IMR-90 (cell line): Measurements from ENCODE around the gene THOP1. TPM values are rescaled to one million over a fixed set of nuclear protein-coding genes. Genes with fewer than 3 reads are reported as not detected.

Experiments used
- ATAC-seq: fragments of 200-7000 bp; cut with Tn5 transposase; 2 replicates; pipeline ENCODE4 v1.9.1; 2020; ENCODE audit warnings: low read depth, mild to moderate bottlenecking, moderate library complexity
- BruUV-seq: library from RNA; stranded (reverse); fragments of 400-500 nt; replicated peaks from 2 replicates; lab custom pipeline; 2021; lab: Mats Ljungman, UMichigan
- CTCF ChIA-PET: fragments of 300-600 bp; formaldehyde crosslinking; extraction: SDS; loops from one replicate; lab custom pipeline; 2021; ENCODE audit warnings: antibody characterized with exemption; lab: Yijun Ruan, JAX
- POLR2A ChIA-PET: fragments of 300-600 bp; sonication (Branson Sonifier 250); formaldehyde crosslinking; loops from one replicate; lab custom pipeline; 2022; ENCODE audit warnings: antibody characterized with exemption; ENCODE audit not compliant: unreplicated experiment; lab: Charles Lee
- DNase-seq: peaks from one replicate; pipeline ENCODE4 v3.0.0; 2013
- H2AFZ ChIP-seq: replicated peaks from 2 replicates; pipeline ENCODE3; 2013; ENCODE audit warnings: low read length, mild to moderate bottlenecking; ENCODE audit not compliant: poor library complexity
- H2AK5ac ChIP-seq: 2 replicates; pipeline ENCODE4 v1.6.1; 2013; ENCODE audit warnings: low read depth, low read length, inconsistent platforms
- H2AK9ac ChIP-seq: replicated peaks from 2 replicates; pipeline ENCODE3; 2013; ENCODE audit warnings: mild to moderate bottlenecking, low read depth, low read length, moderate library complexity; ENCODE audit not compliant: poor library complexity
- H2BK120ac ChIP-seq: 2 replicates; pipeline ENCODE4 v1.6.1; 2013; ENCODE audit warnings: low read depth, low read length, inconsistent platforms
- H2BK15ac ChIP-seq: 3 replicates; pipeline ENCODE4 v1.6.1; 2013; ENCODE audit warnings: low read depth, low read length, inconsistent platforms
- H2BK20ac ChIP-seq: 2 replicates; pipeline ENCODE4 v1.6.1; 2013; ENCODE audit warnings: low read depth, mild to moderate bottlenecking, inconsistent platforms, low read length, moderate library complexity
- H2BK5ac ChIP-seq: 2 replicates; pipeline ENCODE4 v1.6.1; 2013; ENCODE audit warnings: mild to moderate bottlenecking, low read depth, low read length, inconsistent platforms; ENCODE audit not compliant: poor library complexity, severe bottlenecking
- H3K14ac ChIP-seq: replicated peaks from 2 replicates; pipeline ENCODE4 v1.6.1; 2013; ENCODE audit warnings: low read depth, low read length, inconsistent platforms
- H3K18ac ChIP-seq: 2 replicates; pipeline ENCODE4 v1.6.1; 2013; ENCODE audit warnings: low read depth, low read length, control low read depth
- H3K23ac ChIP-seq: 2 replicates; pipeline ENCODE4 v1.6.1; 2013; ENCODE audit warnings: low read depth, low read length, inconsistent platforms
- H3K27ac ChIP-seq: 2 replicates; pipeline ENCODE4 v1.5.1; 2013; ENCODE audit warnings: mild to moderate bottlenecking, control low read depth, low read length; ENCODE audit not compliant: insufficient read depth
- H3K27me3 ChIP-seq: 2 replicates; pipeline ENCODE4 v1.6.1; 2013; ENCODE audit warnings: low read length; ENCODE audit not compliant: control insufficient read depth, insufficient read depth
- H3K36me3 ChIP-seq: 2 replicates; pipeline ENCODE4 v1.6.1; 2013; ENCODE audit warnings: low read length, mixed read lengths; ENCODE audit not compliant: control insufficient read depth, insufficient read depth
- H3K4ac ChIP-seq: 2 replicates; pipeline ENCODE4 v1.6.1; 2013; ENCODE audit warnings: low read depth, low read length, inconsistent platforms
- H3K4me1 ChIP-seq: 2 replicates; pipeline ENCODE4 v1.6.1; 2013; ENCODE audit warnings: low read length, mixed read lengths; ENCODE audit not compliant: control insufficient read depth, insufficient read depth
- H3K4me2 ChIP-seq: 2 replicates; pipeline ENCODE4 v1.6.1; 2013; ENCODE audit warnings: low read depth, mild to moderate bottlenecking, control low read depth, low read length, moderate library complexity
- H3K4me3 ChIP-seq: 2 replicates; pipeline ENCODE4 v1.5.1; 2013; ENCODE audit warnings: low read depth, mild to moderate bottlenecking, control low read depth, low read length, moderate library complexity; ENCODE audit not compliant: insufficient read depth
- H3K56ac ChIP-seq: 2 replicates; pipeline ENCODE4 v1.6.1; 2013; ENCODE audit warnings: low read length, inconsistent platforms; ENCODE audit not compliant: insufficient read depth; ENCODE audit errors: extremely low read depth
- H3K79me1 ChIP-seq, 2 experiments: 2 replicates each; pipeline ENCODE4 v1.6.1; 2013; ENCODE audit warnings: low read length in 2 of 2, inconsistent platforms in 1 of 2, low read depth in 1 of 2
- H3K9ac ChIP-seq: 2 replicates; pipeline ENCODE4 v1.6.1; 2013; ENCODE audit warnings: low read depth, low read length, control low read depth
- H3K9me1 ChIP-seq: 2 replicates; pipeline ENCODE4 v1.6.1; 2013; ENCODE audit warnings: low read length, inconsistent platforms; ENCODE audit not compliant: insufficient read depth
- H3K9me3 ChIP-seq: 2 replicates; pipeline ENCODE4 v1.6.1; 2013; ENCODE audit warnings: low read length; ENCODE audit not compliant: control insufficient read depth, insufficient read depth
- H4K20me1 ChIP-seq: 2 replicates; pipeline ENCODE4 v1.6.1; 2013; ENCODE audit warnings: low read length, inconsistent platforms; ENCODE audit not compliant: insufficient read depth
- H4K5ac ChIP-seq: 2 replicates; pipeline ENCODE4 v1.6.1; 2013; ENCODE audit warnings: mild to moderate bottlenecking, low read depth, low read length, control low read depth
- H4K8ac ChIP-seq, 2 experiments: 2 replicates each; pipeline ENCODE4 v1.6.1; 2013; ENCODE audit warnings: low read depth in 2 of 2, low read length in 2 of 2, control low read depth in 1 of 2, inconsistent platforms in 1 of 2
- H4K91ac ChIP-seq: 2 replicates; pipeline ENCODE4 v1.6.1; 2013; ENCODE audit warnings: low read depth, low read length, inconsistent platforms; ENCODE audit not compliant: insufficient read depth
- CEBPB ChIP-seq: IDR thresholded peaks from 2 replicates; pipeline ENCODE4 v1.6.1; 2012; ENCODE audit warnings: low read depth, low read length, improper control_type of control experiment
- CHD1 ChIP-seq: IDR thresholded peaks from 2 replicates; pipeline ENCODE4 v1.6.1; 2012; ENCODE audit warnings: low read depth, low read length, improper control_type of control experiment
- CTCF ChIP-seq: conservative IDR thresholded peaks from 2 replicates; pipeline ENCODE4 v1.5.1; 2012; ENCODE audit warnings: mild to moderate bottlenecking, low read depth, low read length, improper control_type of control experiment
- FOS ChIP-seq: fragments of 150-350 bp; IDR thresholded peaks from 2 replicates; pipeline ENCODE4 v1.6.1; 2016; ENCODE audit warnings: low read depth, low read length
- RCOR1 ChIP-seq: IDR thresholded peaks from 2 replicates; pipeline ENCODE4 v1.6.1; 2012; ENCODE audit warnings: mild to moderate bottlenecking, low read length, improper control_type of control experiment; ENCODE audit not compliant: insufficient replicate concordance
- USF2 ChIP-seq: fragments of 150-350 bp; IDR thresholded peaks from 2 replicates; pipeline ENCODE4 v1.6.1; 2017; ENCODE audit warnings: mild to moderate bottlenecking, antibody characterized with exemption, low read length, low read depth
- WGBS, 2 experiments: methylation state at CpG; one replicate each; pipeline versions ENCODE4 v1.1.5 to v1.1.7; 2013; ENCODE audit warnings: missing lambda C conversion rate in 2 of 2; ENCODE audit not compliant: insufficient read length in 1 of 2; ENCODE audit errors: extremely low coverage in 2 of 2; 5-methylcytosine and 5-hydroxymethylcytosine counted together
- dilution Hi-C: fragments of 300-500 bp; cut with HindIII; formaldehyde crosslinking; loops from one replicate; pipeline ENCODE4 v1.14.3; 2018; ENCODE audit warnings: low sequenced_read_pairs; ENCODE audit not compliant: unreplicated experiment
- in situ Hi-C: fragments of 300-500 bp; cut with MboI; formaldehyde crosslinking; loops from 3 replicates; pipeline ENCODE4 v1.14.3; 2019; ENCODE audit warnings: low sequenced_read_pairs, inconsistent platforms, mixed read lengths
- intact Hi-C: fragments of 100-400 bp; cut with micrococcal nuclease; formaldehyde crosslinking; loops from 2 replicates; pipeline ENCODE4 v1.10.0; 2022
- polyA plus RNA-seq, 3 experiments: library from polyadenylated mRNA; depleted of rRNA; stranded (reverse); fragments of >200 nt; gene quantifications; 2 replicates each; pipeline ENCODE4 v1.2.3, GENCODE V29; 2012; ENCODE audit warnings: low replicate concordance in 1 of 3
- total RNA-seq: library from RNA; depleted of rRNA; stranded (reverse); fragments of >200 nt; gene quantifications from 2 replicates; pipeline ENCODE4 v1.2.3, GENCODE V29; 2012

Gene THOP1
- total and polyA plus RNA-seq, 2 of the 4 experiments (the other 2 are of a cell fraction), result 57.5 to 91.9 TPM

GRCh38 chr19:2837430-2837829 is 52.1 kb downstream of the THOP1 start:
- no peak overlapping the region for H4K5ac ChIP-seq
- H2AFZ ChIP-seq, result no peak overlapping the region
- no peaks in the 10 kb centered on the region for H3K9me1 ChIP-seq
- no peak overlapping the region for H2BK15ac ChIP-seq
- no peaks in the 10 kb centered on the region for H3K27me3 ChIP-seq
- no peak for TF ChIP-seq USF2
- TF ChIP-seq RCOR1, result no peak
- no peak for TF ChIP-seq CHD1
- TF ChIP-seq FOS, result no peak
- no peak for TF ChIP-seq CTCF
- no peak for TF ChIP-seq CEBPB
- peaks cover 44% of the 10 kb centered on the region for H3K9me3 ChIP-seq
- H3K4me1 ChIP-seq, result peaks cover 2% of the 10 kb centered on the region
- no peak overlapping the region for H4K91ac ChIP-seq
- H2BK20ac ChIP-seq, result no peak overlapping the region
- H2BK120ac ChIP-seq, result no peak overlapping the region
- no peak overlapping the region for H3K9ac ChIP-seq
- H3K27ac ChIP-seq, result no peak overlapping the region
- no peak overlapping the region for H3K14ac ChIP-seq
- no peak overlapping the region for H2BK5ac ChIP-seq
- H4K8ac ChIP-seq, result no peak overlapping the region
- no TSS peak for BruUV-seq
- no peak overlapping the region for H2AK9ac ChIP-seq
- H3K18ac ChIP-seq, result no peak overlapping the region
- H3K4me2 ChIP-seq, result no peak overlapping the region
- H3K4ac ChIP-seq, result no peak overlapping the region
- H3K79me1 ChIP-seq, result peaks cover 3 to 8% of the 10 kb centered on the region in 2 experiments; a peak in 2 of 4 replicates
- no peak overlapping the region for H3K4me3 ChIP-seq
- H2AK5ac ChIP-seq, result no peak overlapping the region
- in situ Hi-C loops (no loop called here), dilution Hi-C loops (no loop called here), intact Hi-C loops (no loop called here)
- no CpG with 5 or more reads among the region's 4 CpGs for WGBS, 2 experiments
- peaks cover 25% of the 10 kb centered on the region for H3K36me3 ChIP-seq
- ChIA-PET POLR2A (no interaction called here), CTCF (no interaction called here)
- H3K56ac ChIP-seq, result no peak overlapping the region
- no peak overlapping the region for H3K23ac ChIP-seq
- DNase-seq, result no peak
- no peaks in the 10 kb centered on the region for H4K20me1 ChIP-seq
- no peak for ATAC-seq
